GM12801 (cell line): ENCODE data around the gene ADAMTS17.

Experiments used
- CTCF ChIP-seq: IDR thresholded peaks from one replicate; pipeline ENCODE4 v1.5.1; 2011; ENCODE audit warnings: control low read depth; ENCODE audit not compliant: insufficient read length; ENCODE audit errors: extremely low read depth

The ADAMTS17 gene

GRCh38 chr15:100220058-100220768 is 121.6 kb downstream of the ADAMTS17 start:
- no peak for TF ChIP-seq CTCF

- no peak for TF ChIP-seq CTCF
Observed at GRCh38 chr15:100218434-100218833, 123.3 kb downstream of the ADAMTS17 start.

GRCh38 chr15:100216182-100216581 is 125.6 kb downstream of the ADAMTS17 start:
- TF ChIP-seq CTCF = no peak

- no peak for TF ChIP-seq CTCF
Observed at GRCh38 chr15:100215843-100216169, 126.0 kb downstream of the ADAMTS17 start.

- no peak for TF ChIP-seq CTCF
Observed at GRCh38 chr15:100215031-100215842, 126.5 kb downstream of the ADAMTS17 start.

DNA sequence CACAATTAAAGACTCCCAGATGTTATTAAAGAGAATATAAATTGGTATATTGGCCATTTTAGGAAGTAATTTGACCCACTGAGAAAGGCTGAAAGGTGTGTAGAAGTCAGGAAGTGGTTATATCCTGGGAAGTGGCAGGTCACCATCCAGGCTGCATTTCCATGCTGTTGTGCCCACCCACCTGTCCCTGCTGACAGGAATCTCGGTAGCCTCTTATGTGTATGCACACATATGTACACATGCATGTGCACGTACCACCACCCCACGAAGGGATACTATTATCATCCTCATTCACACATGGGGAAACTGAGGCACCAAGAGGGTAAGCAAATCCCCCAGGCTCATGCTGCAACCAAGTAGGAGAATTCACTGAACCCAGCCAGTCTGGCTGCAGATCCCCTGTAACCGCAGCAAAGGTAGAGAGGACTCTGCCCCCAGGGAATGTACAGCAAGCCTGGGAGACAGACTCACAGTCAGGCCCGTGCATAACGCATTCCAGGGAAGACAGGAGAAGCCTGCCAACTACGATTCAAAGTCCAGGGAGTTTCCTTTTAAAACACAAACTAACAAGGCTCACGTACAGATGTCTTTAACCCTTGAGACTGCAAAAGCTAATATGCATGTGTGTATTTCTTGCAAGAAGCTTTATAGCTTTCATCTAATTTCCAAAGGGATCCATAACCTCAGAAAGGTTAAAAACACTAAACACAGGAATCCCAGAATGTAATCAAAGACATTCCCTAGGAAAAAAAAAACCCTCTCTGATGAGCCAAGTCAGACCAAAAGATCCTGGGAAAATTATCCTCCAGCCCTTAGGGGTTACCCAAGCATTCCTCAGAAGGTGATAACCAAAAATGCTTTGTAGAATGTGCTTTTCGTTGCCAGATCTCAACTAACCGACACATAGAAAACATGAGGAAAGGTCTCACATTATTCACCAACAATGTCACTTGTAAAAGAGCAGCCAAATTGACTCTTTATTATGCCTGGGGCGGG is 129.6 kb downstream of the ADAMTS17 start:
- no peak for TF ChIP-seq CTCF

DNA sequence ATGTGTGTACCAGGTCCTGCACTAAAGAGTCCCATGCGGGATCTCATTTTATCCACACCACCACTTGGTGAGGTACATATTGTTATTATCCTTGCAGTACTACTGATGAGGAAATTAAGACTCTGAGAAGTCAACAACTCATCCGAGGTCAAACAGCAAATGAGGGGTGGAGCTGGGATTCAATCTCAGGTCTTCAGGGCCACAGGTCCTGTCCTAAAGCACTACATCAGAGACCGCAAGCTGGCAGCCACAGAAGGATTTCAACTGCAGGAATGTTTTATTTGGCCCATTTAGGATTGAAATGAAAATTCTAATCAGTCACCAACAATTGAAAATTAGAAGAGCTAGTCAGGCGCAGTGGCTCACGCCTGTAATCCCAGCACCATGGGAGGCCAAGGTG is 131.4 kb downstream of the ADAMTS17 start:
- TF ChIP-seq CTCF = no peak
